ENCODE results near the gene TSPAN32. TPM values are rescaled to one million over a fixed set of nuclear protein-coding genes. Genes with fewer than 3 reads are reported as not detected.

The TSPAN32 gene
- total RNA-seq, 3 donors from 2014 or later (not counting 1 experiment from before 2014, with no cell fraction given) = 268 to 327 (median 299) TPM

GRCh38 chr11:2318707-2319106 is 16.9 kb downstream of the TSPAN32 start:
- H3K9me3 ChIP-seq (ENCODE audit: control insufficient read depth, insufficient read depth, low read length) = no peaks in the 10 kb centered on the region
- no peaks in the 10 kb centered on the region for H3K36me3 ChIP-seq (ENCODE audit: control insufficient read depth, insufficient read depth, low read length)
- no peak overlapping the region for H3K27ac Mint-ChIP-seq
- H3K9me3 Mint-ChIP-seq = peaks cover 0 to 5% of the 10 kb centered on the region in 2 donors
- peaks cover 0 to 23% of the 10 kb centered on the region in 2 donors for H3K27me3 Mint-ChIP-seq (ENCODE audit: low read depth in 2 of 2)
- DNase-seq = no peak
- no peak overlapping the region for H3K4me3 ChIP-seq (ENCODE audit: low read length)
- H3K4me3 Mint-ChIP-seq = no peak overlapping the region
- no peaks in the 10 kb centered on the region for H3K36me3 Mint-ChIP-seq
- H3K4me1 Mint-ChIP-seq = peaks cover 15 to 38% of the 10 kb centered on the region in 2 donors
- TF ChIP-seq CTCF (IDR thresholded peaks at IDR 0.05) = no peak
- intact Hi-C loops (cut with micrococcal nuclease) = no loop called here
- no peak overlapping the region for H3K27ac ChIP-seq (ENCODE audit: low read length)
- H3K4me1 ChIP-seq (ENCODE audit: control insufficient read depth, insufficient read depth, low read length) = peaks cover 44% of the 10 kb centered on the region
- H3K27me3 ChIP-seq (ENCODE audit: control insufficient read depth, insufficient read depth, low read length) = no peaks in the 10 kb centered on the region
- 91% methylated on average over 7 of the region's 7 CpGs for WGBS (ENCODE audit: insufficient coverage)
- ATAC-seq = no peak

- Histone ChIP-seq H3K4me3 (ENCODE audit: low read length) (no peak overlapping the region), H3K9me3 (ENCODE audit: control insufficient read depth, insufficient read depth, low read length) (no peaks in the 10 kb centered on the region), H3K27ac (ENCODE audit: low read length) (no peak overlapping the region), H3K36me3 (ENCODE audit: control insufficient read depth, insufficient read depth, low read length) (no peaks in the 10 kb centered on the region), H3K27me3 (ENCODE audit: control insufficient read depth, insufficient read depth, low read length) (peaks cover under 1% of the 10 kb centered on the region), H3K4me1 (ENCODE audit: control insufficient read depth, insufficient read depth, low read length) (peaks cover 32% of the 10 kb centered on the region)
- intact Hi-C loops (cut with micrococcal nuclease) = no loop called here
- no peak for TF ChIP-seq CTCF (IDR thresholded peaks at IDR 0.05)
- 92% methylated on average over 10 of the region's 10 CpGs for WGBS (ENCODE audit: insufficient coverage)
- no peak overlapping the region for H3K4me3 Mint-ChIP-seq
- H3K27me3 Mint-ChIP-seq (ENCODE audit: low read depth in 2 of 2) = peaks cover 4 to 23% of the 10 kb centered on the region in 2 donors
- H3K4me1 Mint-ChIP-seq = peaks cover 15 to 32% of the 10 kb centered on the region in 2 donors
- no peak for DNase-seq
- no peaks in the 10 kb centered on the region for H3K36me3 Mint-ChIP-seq
- ATAC-seq = no peak
- H3K27ac Mint-ChIP-seq = no peak overlapping the region
- peaks cover 0 to 5% of the 10 kb centered on the region in 2 donors for H3K9me3 Mint-ChIP-seq
Observed at GRCh38 chr11:2319791-2320472, 18.1 kb downstream of the TSPAN32 start.

- peaks cover 3% of the 10 kb centered on the region for H3K27me3 ChIP-seq (ENCODE audit: control insufficient read depth, insufficient read depth, low read length)
- H3K27ac Mint-ChIP-seq = no peak overlapping the region
- ATAC-seq (no peak), DNase-seq (no peak)
- no peaks in the 10 kb centered on the region for H3K9me3 ChIP-seq (ENCODE audit: control insufficient read depth, insufficient read depth, low read length)
- intact Hi-C loops (cut with micrococcal nuclease) = no loop called here
- no peak overlapping the region for H3K27ac ChIP-seq (ENCODE audit: low read length)
- peaks cover 25% of the 10 kb centered on the region for H3K4me1 ChIP-seq (ENCODE audit: control insufficient read depth, insufficient read depth, low read length)
- H3K36me3 Mint-ChIP-seq = no peaks in the 10 kb centered on the region
- WGBS (ENCODE audit: insufficient coverage) = 90% methylated on average over 23 of the region's 23 CpGs
- no peaks in the 10 kb centered on the region for H3K36me3 ChIP-seq (ENCODE audit: control insufficient read depth, insufficient read depth, low read length)
- TF ChIP-seq CTCF (IDR thresholded peaks at IDR 0.05) = no peak
- no peak overlapping the region for H3K4me3 ChIP-seq (ENCODE audit: low read length)
- H3K9me3 Mint-ChIP-seq = peaks cover 0 to 5% of the 10 kb centered on the region in 2 donors
- H3K4me3 Mint-ChIP-seq = no peak overlapping the region
- peaks cover 4 to 25% of the 10 kb centered on the region in 2 donors for H3K27me3 Mint-ChIP-seq (ENCODE audit: low read depth in 2 of 2)
- H3K4me1 Mint-ChIP-seq = peaks cover 15 to 28% of the 10 kb centered on the region in 2 donors
Observed at GRCh38 chr11:2320568-2321310, 18.9 kb downstream of the TSPAN32 start.
